ENCODE results near the gene TRIM47.

GRCh38 chr17:75842963-75843576, 35.3 kb downstream of the TRIM47 start:
- TF ChIP-seq POLR2A (IDR thresholded peaks at IDR 0.05) (no peak), CTCF (IDR thresholded peaks at IDR 0.05) (no peak)
